ENCODE measurements around the gene LCK. TPM values are rescaled to one million over a fixed set of nuclear protein-coding genes. Genes with fewer than 3 reads are reported as not detected.
"Not testable (repeated sequence)": the region's sequence is repeated elsewhere in the genome, so short reads cannot be mapped to it uniquely, and the experiment has no call there.

The LCK gene
- total RNA-seq, 1 donor from 2014 or later: 422 TPM

- intact Hi-C loops (cut with micrococcal nuclease): no loop called here
Measured at GRCh38 chr1:32239337-32239736, 11.7 kb upstream of the LCK start.

GRCh38 chr1:32239790-32240139 lies 11.3 kb upstream of the LCK start:
- intact Hi-C loops (cut with micrococcal nuclease): no loop called here

GRCh38 chr1:32240140-32240951 lies 10.7 kb upstream of the LCK start:
- intact Hi-C loops (cut with micrococcal nuclease): no loop called here

- intact Hi-C loops (cut with micrococcal nuclease): no loop called here
Measured at GRCh38 chr1:32241001-32241763, 9.9 kb upstream of the LCK start.

- intact Hi-C loops (cut with micrococcal nuclease): no loop called here
Measured at GRCh38 chr1:32242341-32242851, 8.7 kb upstream of the LCK start.

- intact Hi-C loops (cut with micrococcal nuclease): no loop called here
Measured at GRCh38 chr1:32246888-32247273, 4.2 kb upstream of the LCK start, which contains the start of gene FAM167B. Gene FAM167B, plus strand, starts transcription at chr1:32247222. Its CDS starts 200 bp downstream, at chr1:32247422.

- intact Hi-C loops (cut with micrococcal nuclease): no loop called here
Measured at GRCh38 chr1:32247452-32247851, 3.6 kb upstream of the LCK start.

- intact Hi-C loops (cut with micrococcal nuclease): loop anchor here (2.0 kb wide), 1 partner anchor 43 kb away; no protein-coding TSS in a partner anchor
Measured at GRCh38 chr1:32247983-32248889, 2.8 kb upstream of the LCK start.

- intact Hi-C loops (cut with micrococcal nuclease): loop anchor here (1.0 to 10.0 kb wide), 6 partner anchors 23 to 315 kb away; partner anchors contain the start of genes CCDC28B, EIF3I, MARCKSL1 and PTP4A2
Measured at GRCh38 chr1:32249831-32250525, 1.1 kb upstream of the LCK start.

- intact Hi-C loops (cut with micrococcal nuclease): loop anchor here (10.0 kb wide), 1 partner anchor 321 kb away; the partner anchor contains the start of gene PTP4A2
Measured at GRCh38 chr1:32255072-32256071, 4.3 kb downstream of the LCK start.

- intact Hi-C loops (cut with micrococcal nuclease): loop anchor here (10.0 kb wide), 1 partner anchor 322 kb away; the partner anchor contains the start of gene PTP4A2
Measured at GRCh38 chr1:32256473-32257226, 5.6 kb downstream of the LCK start.

GRCh38 chr1:32257227-32257508 lies 6.1 kb downstream of the LCK start:
- intact Hi-C loops (cut with micrococcal nuclease): loop anchor here (10.0 kb wide), 1 partner anchor 322 kb away; the partner anchor contains the start of gene PTP4A2

- intact Hi-C loops (cut with micrococcal nuclease): not testable (repeated sequence)
Measured at GRCh38 chr1:32263236-32263593, 12.2 kb downstream of the LCK start.

- intact Hi-C loops (cut with micrococcal nuclease): no loop called here
Measured at GRCh38 chr1:32263744-32264143, 12.7 kb downstream of the LCK start.

GRCh38 chr1:32265846-32266245 lies 14.8 kb downstream of the LCK start:
- intact Hi-C loops (cut with micrococcal nuclease): no loop called here

- intact Hi-C loops (cut with micrococcal nuclease): no loop called here
Measured at GRCh38 chr1:32266921-32267591, 16.0 kb downstream of the LCK start.

- intact Hi-C loops (cut with micrococcal nuclease): no loop called here
Measured at GRCh38 chr1:32269744-32270143, 18.7 kb downstream of the LCK start.
